ENCODE data around the gene NSUN6.
A peak's percentile ranks its signal among the peaks of the same experiment; 100 is the strongest.
"Not testable (repeated sequence)": the region's sequence is repeated elsewhere in the genome, so short reads cannot be mapped to it uniquely, and the experiment has no call there.

Gene NSUN6

GRCh38 chr10:18659125-18659818 lies 7.9 kb upstream of the NSUN6 start, which contains the start of gene ARL5B:
Gene ARL5B, plus strand, starts transcription at chr10:18659431. Its CDS starts 207 bp downstream, at chr10:18659638.
- DNase-seq = peak; percentile 92

- no peak for DNase-seq
Observed at GRCh38 chr10:18658271-18659124, 7.1 kb upstream of the NSUN6 start.

- no peak for DNase-seq
Observed at GRCh38 chr10:18656724-18657123, 5.3 kb upstream of the NSUN6 start.

- no peak for DNase-seq
Observed at GRCh38 chr10:18653112-18653511, 1.7 kb upstream of the NSUN6 start.

- no peak for DNase-seq
Observed at GRCh38 chr10:18650404-18650997, 886 bp downstream of the NSUN6 start.

- DNase-seq = no peak
Observed at GRCh38 chr10:18649364-18649959, 1.9 kb downstream of the NSUN6 start.

- DNase-seq = no peak
Observed at GRCh38 chr10:18647945-18648344, 3.4 kb downstream of the NSUN6 start.

- no peak for DNase-seq
Observed at GRCh38 chr10:18647151-18647550, 4.2 kb downstream of the NSUN6 start.

- not testable (repeated sequence) for DNase-seq
Observed at GRCh38 chr10:18639719-18640118, 11.7 kb downstream of the NSUN6 start.

- not testable (repeated sequence) for DNase-seq
Observed at GRCh38 chr10:18637400-18637799, 14.0 kb downstream of the NSUN6 start.

- no peak for DNase-seq
Observed at GRCh38 chr10:18635995-18636394, 15.4 kb downstream of the NSUN6 start.

GRCh38 chr10:18632500-18632899 lies 18.9 kb downstream of the NSUN6 start:
- not testable (repeated sequence) for DNase-seq

- DNase-seq = peak; percentile 58
Observed at GRCh38 chr10:18627452-18628018, 23.9 kb downstream of the NSUN6 start.

- DNase-seq = no peak
Observed at GRCh38 chr10:18625886-18626285, 25.5 kb downstream of the NSUN6 start.

- not testable (repeated sequence) for DNase-seq
Observed at GRCh38 chr10:18623671-18624070, 27.7 kb downstream of the NSUN6 start.

GRCh38 chr10:18620856-18621255 lies 30.5 kb downstream of the NSUN6 start:
- DNase-seq = no peak

- peak; percentile 20 for DNase-seq
Observed at GRCh38 chr10:18619016-18619415, 32.4 kb downstream of the NSUN6 start.

- DNase-seq = no peak
Observed at GRCh38 chr10:18616337-18616736, 35.0 kb downstream of the NSUN6 start.

GRCh38 chr10:18615618-18616017 lies 35.8 kb downstream of the NSUN6 start:
- no peak for DNase-seq

GRCh38 chr10:18611168-18611567 lies 40.2 kb downstream of the NSUN6 start:
- no peak for DNase-seq

- no peak for DNase-seq
Observed at GRCh38 chr10:18610517-18610916, 40.9 kb downstream of the NSUN6 start.

- no peak for DNase-seq
Observed at GRCh38 chr10:18608596-18608995, 42.8 kb downstream of the NSUN6 start.
